Mammary epithelial cell (primary cell): ENCODE measurements around the gene CD86.

Source experiments
- CTCF ChIP-seq, 2 donors: IDR thresholded peaks in 1 of 2; conservative IDR thresholded peaks in 1 of 2; 2 replicates each; pipeline ENCODE4 v1.5.1; 2011 to 2012; ENCODE audit warnings: inconsistent platforms in 2 of 2, low read length in 2 of 2, mild to moderate bottlenecking in 2 of 2, control low read depth in 1 of 2, low read depth in 1 of 2; ENCODE audit not compliant: insufficient read depth in 1 of 2; ENCODE audit errors: extremely low read depth in 1 of 2
- EZH2 ChIP-seq: IDR thresholded peaks from 2 replicates; pipeline ENCODE4 v1.6.1; 2012; ENCODE audit warnings: low read length, inconsistent platforms, borderline replicate concordance

- TF ChIP-seq CTCF (conservative IDR thresholded peaks at IDR 0.05 in 1 of 2, IDR thresholded peaks at IDR 0.05 in 1 of 2; ENCODE audit: extremely low read depth in 1 of 2, insufficient read depth in 1 of 2, low read depth in 1 of 2, low read length in 2 of 2) (no peak), EZH2 (no peak)
These were observed 48.8 kb downstream of the CD86 start for GRCh38 chr3:122103821-122104514.
